ENCODE data around the gene FRMD3. TPM values are rescaled to one million over a fixed set of nuclear protein-coding genes. Genes with fewer than 3 reads are reported as not detected.

FRMD3 gene
- total RNA-seq, 1 donor from 2014 or later = 10.1 TPM

DNA sequence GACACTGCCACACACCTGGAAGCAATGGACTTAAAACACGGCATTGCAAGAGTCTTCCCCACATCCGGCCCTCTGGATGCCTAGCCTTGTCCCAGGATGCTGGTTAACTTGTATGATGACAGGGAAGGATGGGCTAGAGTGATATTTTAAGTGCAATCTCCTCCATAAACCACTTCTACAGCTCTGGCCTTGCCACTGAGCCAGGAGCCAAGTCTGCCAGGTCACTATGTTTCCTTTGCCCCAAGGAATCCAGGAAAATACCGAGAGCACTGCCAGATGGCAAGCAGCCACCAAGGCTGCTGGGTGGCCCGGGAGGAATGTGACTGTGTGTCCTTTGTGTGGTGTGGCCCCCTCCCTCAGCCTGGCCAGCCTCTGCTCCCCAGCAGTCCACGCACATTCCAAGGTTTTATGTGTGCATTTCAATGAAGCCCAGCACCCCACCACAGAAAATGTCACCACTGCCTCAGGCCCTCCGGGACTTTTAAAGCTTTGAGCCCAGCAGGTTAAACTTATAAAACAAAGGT is 106.0 kb downstream of the FRMD3 start:
- DNase-seq = no peak

DNA sequence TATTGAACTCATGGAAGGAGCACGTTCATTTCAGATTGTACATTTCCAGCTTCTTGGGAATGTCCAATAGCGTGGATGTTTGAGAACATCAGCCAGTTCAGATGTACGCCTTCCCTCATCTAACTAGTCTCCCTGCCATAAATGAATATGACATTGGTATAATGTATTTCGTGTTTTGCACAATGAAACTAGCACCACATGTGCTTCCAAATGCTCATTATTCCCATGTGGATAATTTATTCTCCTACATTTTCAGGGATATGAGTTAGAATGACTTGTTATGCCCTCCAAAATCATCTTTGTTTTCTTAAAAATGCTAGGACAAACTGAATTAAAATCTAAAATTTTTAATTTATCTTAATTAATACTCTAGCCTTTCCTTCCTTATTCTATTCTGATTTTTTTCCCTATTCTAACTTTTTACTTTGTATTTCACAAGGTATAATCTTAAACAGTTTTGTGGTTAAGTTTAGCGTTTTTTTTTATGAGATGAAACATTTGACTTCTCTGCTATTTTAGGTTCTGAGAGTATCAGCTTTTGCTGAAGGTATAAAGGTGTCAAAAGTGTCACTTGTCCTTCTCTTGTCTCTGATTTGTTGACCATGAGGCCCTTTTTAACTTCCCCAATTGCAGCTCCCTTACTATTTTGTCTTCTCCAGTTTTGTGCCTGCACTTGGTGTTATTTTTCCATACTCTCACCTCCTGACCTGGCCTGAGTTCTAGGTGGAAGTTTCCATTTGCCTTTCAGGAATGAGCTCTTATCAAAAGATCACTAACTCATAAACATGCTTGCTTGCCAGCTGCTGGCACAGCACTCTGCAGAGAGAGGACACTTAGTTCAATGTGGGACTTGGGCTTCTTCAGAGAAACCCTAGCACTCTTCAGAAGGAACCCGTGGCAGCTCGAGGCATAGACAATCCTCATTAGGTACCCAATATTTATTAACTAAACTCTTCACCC is 106.8 kb downstream of the FRMD3 start:
- DNase-seq = peak; percentile 45

DNA sequence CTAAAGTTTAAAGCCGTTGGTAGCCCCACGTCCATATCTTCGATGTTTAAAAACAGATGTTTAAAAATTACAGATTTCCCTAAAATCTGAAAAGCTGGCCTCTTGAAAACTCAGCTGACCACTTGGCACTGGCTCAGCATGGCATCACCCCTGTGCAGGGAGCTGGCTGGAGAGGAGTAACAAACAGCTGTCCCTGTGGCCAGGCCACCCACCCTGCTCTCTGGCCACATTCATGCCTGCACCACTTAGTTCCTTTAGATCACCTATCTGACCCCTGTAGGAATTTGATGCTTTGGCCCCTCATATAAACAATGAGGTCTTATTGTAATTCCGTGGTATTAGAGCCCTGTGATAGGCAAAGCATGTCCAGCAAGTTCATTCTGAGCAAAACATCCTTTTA is 107.5 kb downstream of the FRMD3 start:
- DNase-seq = no peak

DNA sequence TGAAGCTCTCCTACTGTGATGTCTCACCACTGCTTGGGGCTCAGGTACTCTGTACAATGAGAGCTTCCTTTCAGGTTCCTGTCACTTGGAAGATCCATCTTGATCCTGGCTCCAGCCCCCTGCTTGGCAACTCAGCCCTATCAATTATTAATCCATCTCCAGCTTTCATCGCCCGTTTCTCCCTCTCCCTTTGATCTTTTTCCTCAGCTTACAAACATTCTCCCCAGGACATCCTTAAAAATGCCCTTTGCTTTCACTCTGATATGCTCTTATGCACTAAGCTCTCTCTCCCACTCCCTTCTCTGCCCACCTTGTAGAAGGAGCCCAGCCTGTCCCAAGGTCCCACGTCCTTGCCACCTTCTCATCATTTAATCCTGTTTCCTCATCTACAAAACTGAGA is 109.0 kb downstream of the FRMD3 start:
- no peak for DNase-seq

DNA sequence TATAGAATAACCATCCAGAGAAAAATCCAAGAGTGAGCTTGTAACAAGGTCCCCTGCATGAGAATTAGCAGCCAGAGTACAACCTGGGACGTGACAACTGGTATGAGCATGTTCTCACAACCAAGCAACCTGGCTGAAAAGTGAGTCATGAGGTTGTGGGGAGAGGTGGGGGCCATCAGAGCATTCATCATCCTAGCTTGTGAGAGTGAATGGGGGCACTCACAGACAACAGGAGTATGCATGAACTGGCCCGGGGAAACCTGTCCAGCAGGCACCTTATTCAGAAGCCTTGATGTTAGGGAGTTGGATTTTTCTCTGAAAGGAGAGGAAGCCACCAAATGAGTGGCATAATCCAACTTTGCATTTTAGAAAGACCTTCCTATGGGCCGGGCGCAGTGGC is 113.0 kb downstream of the FRMD3 start:
- DNase-seq = no peak

DNA sequence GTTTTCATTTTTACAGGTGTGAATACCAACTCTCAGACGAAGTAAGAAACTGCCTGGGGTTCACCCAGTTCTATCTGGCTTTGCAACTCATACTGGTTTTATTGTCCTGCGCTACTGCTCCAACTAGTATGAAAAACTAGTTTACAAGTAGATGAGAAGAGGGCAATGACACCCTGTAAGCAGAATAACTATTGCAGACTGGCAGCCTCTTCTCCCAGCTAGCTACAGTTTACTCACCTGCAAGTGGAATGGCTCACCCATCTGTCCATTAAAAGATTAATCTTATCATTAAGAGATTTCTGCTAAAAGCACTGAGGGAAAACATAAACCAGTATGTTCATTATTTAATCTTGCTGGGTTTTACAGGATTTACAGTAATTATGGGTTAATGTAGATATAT is 113.4 kb downstream of the FRMD3 start:
- DNase-seq = no peak

DNA sequence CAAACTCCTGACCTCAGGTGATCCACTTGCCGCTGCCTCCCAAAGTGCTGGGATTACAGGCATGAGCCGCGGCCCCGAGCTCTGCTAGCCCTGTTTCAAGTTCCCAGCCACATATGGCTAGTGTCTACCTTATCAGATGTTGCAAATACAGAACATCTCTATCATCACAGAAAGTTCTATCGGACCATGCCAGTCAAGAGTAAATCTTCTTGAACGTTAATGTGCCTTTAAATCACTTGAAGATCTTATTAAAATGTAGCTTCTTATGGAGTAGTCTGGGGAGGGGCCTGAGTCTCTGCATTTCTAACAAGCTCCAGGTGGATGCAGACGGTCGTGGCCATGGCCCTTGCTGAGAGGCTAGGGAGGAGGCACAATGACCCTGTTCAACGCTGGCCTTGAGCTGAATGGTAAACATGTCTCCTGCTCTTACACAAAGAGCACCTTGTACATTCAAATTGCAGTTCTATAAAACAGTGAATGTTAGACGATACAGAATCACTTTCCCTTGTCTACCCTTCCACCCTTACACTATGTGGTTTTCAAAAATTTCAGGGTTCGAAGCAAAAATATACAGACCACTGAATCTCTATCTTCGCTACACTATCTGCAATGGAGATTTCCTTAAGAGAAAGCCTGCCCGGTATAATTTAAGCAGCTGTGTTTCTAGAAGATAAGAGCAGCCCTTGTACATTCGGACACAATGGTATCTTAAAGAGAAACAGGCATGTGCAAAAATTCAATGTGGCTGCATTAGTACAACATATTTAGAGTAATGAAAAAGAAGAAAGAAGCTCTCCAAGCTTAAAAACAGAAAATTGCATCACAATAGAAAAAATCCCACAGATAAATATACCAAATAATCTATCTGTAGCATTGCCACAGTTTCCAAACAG is 114.1 kb downstream of the FRMD3 start:
- no peak for DNase-seq

DNA sequence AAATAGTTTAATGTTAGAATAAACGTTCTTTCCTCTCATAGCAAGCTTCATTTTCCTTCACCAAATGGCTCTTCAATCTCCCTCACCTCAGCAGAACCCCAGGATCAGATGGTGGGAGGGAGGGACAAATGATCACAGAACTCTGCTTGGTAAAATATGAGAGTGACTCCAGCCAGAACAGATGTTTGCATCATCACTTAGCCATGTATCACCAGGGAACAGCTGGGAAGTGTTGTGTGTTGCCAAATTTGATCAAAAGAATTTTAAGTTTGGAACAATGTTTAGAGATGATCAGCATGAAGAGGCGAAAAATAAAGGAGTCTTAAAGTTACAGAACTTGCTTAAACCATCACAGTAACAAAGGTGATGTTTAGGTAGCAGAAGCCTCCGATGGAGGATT is 115.7 kb downstream of the FRMD3 start:
- DNase-seq = peak; percentile 70

DNA sequence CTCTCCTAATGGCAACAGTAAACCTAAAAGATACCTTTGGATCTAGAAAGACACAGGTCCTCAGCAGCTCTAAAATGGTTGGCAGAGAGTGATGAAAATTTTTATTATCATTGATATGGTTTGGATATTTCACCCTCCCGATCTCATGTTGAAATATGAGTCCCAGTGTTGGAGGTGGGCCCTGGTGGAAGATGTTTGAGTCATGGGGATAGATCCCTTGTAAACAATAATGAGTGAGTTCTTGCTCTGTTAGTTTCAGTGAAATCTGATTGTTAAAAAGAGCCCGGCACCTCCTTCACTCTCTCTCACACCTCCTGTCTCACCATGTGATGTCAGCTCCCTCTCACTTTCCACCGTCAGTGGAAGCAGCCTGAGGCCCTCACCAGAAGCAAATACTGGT is 117.7 kb downstream of the FRMD3 start:
- DNase-seq = no peak

DNA sequence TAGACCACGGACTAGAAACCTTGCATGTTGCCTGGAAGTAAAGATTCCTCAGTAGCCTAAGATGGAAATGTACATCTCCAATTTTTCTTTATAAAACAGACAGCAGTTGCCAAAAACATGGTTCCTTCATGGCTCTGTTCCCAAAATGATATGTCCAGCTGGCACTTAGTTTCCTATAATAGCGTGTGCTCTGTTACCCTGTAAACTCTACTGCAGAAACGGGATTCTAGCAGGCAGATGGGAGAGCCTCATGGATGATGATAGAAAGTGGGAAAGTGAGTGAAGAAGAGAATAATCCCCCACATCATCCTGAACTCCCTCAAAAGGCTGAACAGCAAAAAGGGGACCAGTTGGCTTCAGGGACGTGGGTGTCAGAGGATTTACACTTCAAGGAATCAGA is 118.2 kb downstream of the FRMD3 start:
- DNase-seq = no peak

DNA sequence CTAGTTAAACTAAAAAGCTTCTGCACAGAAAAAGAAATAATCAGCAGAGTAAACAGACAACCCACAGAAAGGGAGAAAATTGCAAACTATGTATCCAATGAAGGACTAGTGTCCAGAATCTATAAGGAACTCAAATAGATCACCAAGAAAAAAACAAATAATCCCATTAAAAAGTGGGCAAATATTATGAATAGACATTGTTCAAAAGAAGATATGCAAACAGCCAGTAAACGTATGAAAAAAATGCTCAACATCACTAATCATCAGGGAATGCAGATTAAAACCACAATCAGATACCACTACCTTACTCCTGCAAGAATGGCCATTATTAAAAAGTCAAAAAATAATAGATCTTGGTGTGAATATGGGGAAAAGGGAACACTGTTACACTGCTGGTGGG is 119.9 kb downstream of the FRMD3 start:
- DNase-seq = no peak

DNA sequence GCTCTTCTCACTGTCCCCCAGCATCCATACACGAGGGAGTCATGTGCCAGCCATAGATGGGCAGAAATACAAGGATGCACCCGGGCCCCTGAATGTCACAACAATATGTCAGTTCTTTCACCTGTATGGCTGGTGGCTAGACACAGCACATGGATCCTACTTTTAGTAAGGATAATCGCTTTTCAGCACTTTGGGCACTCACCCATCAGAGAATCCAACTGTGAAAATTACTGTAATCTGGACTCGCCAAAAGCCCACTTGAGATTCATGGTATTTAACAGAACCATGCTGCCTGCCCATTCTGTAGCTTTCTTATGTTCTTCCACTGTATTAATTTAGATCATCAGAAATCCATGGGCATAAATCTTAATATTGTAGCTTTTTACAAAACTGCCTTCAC is 124.8 kb downstream of the FRMD3 start:
- DNase-seq = no peak

DNA sequence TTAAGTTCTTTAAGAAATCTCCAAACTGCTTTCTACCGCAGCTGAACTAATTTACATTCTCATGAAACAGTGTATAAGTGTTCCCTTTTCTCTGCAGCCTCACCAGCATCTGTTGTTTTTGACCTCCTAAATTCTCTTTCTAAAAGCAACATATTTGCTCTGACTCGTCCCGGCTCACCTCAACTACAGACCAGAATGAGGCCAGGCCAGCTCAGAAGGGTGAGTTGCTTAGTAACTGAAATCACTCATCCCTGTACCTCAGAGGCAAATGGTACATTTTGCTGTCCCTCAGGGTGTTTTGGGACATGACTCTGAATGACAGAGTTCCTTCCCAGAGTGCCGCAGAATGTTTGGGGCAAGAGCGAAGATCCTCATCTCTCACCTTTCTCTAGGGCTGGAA is 127.5 kb downstream of the FRMD3 start:
- DNase-seq = no peak

DNA sequence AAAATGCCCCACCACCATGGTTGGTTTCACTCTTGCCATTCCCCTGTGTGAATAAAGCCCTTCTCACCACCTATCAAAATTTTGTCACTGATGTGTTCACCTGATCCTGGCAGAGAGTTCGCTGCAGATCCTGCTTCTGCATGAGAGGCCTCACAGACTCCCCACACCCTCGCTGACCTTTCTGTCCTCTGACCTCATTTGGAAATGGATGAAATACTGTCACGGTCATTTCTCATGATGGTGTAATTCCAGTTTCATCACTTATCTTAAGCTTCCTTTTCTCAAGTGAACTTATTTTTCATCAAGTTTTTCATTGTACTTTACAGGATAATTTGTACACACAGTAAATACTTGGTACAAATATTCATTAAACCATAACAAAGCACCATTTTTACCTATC is 131.3 kb downstream of the FRMD3 start:
- no peak for DNase-seq

DNA sequence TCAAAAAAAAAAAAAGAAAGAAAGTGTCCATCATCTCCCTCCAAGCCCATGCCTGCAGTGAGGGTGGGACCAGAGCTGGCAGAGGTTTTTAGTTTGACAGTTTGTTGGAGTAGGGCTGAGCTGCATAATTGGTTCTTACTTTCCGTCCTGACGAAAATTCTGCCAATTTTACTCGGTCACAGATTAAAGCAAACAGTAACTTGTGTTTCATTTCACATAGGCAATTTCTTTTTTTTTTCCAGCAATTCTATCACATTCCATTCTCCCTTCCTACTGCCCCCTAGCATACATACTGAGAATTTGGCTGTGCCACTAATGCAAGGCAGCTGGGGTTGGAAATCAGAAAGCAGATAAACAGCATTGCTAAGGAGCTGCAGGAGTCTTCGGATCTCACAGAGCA is 132.4 kb downstream of the FRMD3 start:
- no peak for DNase-seq

DNA sequence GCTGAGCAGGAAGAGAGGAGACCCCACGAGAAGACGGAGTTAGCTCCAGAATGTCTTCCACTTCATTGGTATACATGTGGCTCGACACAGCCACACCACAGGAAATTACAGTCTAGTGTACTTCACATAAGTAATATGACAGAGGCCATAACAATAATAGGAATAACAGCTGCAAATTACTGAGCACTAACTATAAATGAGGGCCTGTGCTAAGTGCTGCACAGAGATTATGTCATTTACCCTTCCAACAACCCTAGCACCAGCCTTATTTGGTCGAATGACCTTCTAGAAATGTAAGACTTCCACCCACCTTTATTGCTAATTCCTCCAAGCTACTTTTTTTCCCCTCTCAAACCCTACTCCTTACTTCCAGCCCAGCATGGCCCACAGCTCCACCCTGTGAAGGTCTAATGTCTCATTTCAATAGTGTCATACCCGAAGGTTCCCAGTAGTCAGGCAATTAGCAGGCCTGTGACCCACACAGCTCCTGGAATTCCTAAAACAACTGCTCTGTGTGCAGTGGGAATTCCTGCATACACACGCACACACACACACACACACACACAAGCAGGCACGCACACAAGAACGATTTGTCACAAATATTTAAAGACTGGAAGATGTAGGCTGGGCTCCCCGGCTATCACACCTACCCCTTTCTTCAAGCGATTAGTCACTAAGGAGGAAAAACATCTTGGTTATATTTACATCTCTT is 134.5 kb downstream of the FRMD3 start:
- DNase-seq = no peak

DNA sequence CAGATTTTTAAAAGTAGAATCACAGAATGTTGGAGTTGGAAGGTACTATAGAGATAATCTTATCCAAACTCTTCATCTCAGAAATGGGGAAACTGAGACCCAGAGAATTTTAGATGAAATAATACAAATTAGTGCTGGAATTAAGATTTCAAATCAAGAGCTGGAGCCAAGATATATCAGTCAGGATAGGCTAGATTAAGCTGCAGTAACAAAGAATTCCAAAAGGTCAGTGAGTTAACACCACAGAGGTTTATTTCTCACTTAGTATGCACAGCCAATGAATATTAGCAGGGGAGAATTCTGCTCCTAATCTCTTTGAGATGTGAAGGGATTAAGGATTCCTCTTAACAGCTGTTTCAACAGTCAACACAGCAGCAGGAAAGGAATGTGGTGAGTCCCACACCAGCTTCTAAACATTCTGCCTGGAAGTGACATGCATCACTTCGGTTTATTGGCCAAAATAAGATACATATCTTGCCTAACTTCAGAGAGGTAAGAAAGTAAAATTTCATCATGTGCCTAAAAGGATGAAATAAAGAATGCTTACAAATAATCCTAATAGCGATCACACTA is 136.8 kb downstream of the FRMD3 start:
- no peak for DNase-seq

DNA sequence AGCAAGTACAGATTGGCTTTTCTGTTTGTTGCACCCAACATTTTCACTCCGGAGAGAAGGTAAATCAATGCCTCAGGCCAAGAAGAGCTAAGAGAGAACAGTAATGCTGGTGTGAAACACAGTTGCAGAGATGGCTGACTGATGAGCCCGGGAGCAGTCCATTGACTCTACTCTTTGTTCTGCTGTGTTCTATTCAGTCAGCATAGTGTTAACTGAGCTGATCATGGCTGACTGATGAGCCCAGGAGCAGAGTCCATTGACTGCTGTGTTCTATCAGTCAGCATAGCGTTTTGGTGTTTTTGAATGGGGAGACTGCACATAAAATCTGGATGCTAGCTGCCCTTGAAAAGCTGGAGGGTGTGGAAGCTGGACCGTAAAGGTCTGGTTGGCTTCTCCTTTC is 141.4 kb downstream of the FRMD3 start:
- DNase-seq = no peak

DNA sequence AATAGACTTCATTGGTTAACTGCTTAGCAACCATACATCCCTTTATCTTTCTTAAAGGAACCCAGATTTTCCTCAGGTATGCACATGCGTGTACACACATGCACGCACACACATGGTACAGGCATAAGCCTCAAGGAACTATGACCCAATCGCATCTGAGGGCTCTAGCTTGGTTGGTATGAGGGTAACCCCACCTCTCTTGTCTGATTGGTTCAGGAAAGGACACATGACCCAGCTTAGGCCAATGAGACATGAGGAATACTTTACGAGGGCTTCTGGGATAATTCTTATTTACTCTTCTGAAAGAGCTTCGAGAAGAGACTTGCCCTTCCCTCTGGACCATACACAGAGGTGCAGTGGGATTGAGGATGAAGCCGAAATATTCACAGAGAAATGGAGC is 141.9 kb downstream of the FRMD3 start:
- no peak for DNase-seq

DNA sequence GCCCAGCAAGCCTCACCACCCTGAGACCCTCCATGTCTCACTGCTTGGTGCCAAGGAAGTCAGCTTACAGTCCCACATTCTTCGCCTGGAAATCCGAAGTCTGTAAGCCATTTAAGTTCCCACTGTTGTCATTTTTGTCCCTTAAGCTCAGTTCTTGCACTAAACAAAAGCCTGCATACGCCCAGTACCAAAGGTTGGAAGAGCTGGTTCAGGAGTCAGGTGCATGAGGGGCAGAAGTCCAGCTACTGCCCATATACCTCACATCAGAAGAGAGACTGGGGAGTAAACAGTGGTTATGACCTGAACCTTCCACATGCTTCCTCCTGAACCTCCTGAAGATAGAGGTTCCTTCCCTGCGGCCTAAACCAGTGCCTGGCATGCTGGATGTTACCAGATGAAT is 146.0 kb downstream of the FRMD3 start:
- no peak for DNase-seq

DNA sequence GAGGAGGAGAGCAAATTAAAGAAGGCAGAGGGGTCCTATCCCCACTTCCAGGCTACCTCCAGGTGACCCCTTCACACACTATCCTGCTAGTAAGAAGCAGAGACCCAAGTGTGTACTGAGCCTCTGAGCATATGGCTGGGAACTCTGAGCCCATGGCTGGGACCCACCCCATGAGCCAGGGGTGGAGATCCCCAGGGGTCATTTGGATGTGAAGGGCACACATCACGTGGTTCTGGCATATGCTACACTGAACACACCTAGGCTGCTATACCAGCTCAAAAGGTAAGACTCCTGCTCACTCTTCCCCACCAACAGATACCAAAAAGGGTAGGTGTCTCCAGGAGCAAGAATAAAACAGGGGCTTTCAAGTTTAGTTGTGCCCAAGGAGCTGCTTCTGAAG is 149.9 kb downstream of the FRMD3 start:
- no peak for DNase-seq
